GM18867 (cell line): Measurements from ENCODE around the gene E2F3.

Source experiments
- ATAC-seq: cut with Tn5 transposase; IDR thresholded peaks from one replicate; pipeline ENCODE4 v1.9.1; 2021; ENCODE audit warnings: mild to moderate bottlenecking, moderate library complexity; ENCODE audit not compliant: unreplicated experiment

The E2F3 gene

DNA sequence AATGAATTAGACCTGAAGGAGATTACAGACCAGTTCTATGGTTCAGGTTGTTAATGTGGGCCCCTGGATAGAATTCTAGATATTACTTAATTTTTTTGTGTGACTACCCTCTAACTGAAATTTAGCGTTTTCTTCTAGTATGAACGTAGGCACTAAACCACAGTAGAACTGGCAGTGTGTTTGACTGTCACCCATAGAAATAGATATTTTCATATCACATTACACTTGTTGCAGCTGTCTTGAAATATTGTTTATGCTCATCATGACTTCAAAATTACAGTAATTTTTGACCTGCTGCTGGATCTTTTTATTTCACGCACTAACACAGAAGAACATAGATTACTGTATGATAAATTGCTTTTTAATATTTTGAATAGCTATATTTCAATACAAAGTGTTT is 31.6 kb downstream of the E2F3 start:
- no peak for ATAC-seq

DNA sequence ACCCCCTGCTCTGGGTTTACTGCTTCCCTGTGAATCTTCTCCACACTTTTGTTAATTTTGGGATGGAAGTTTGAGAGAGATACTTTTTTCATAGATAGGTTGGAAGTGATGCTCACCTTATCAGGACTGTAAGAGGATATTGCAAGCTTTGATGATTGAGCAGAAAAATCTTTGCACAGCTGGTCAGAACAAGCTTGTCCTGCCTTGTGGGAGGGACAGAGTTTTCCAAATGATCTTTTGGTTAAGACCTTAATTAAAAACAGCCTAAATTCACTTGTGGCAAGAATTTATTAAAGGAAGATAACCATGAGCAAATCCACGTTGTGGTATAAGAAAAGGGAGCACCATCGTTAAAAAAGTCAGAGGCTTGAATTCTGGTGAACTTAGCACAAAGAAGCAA is 32.2 kb downstream of the E2F3 start:
- ATAC-seq: no peak

DNA sequence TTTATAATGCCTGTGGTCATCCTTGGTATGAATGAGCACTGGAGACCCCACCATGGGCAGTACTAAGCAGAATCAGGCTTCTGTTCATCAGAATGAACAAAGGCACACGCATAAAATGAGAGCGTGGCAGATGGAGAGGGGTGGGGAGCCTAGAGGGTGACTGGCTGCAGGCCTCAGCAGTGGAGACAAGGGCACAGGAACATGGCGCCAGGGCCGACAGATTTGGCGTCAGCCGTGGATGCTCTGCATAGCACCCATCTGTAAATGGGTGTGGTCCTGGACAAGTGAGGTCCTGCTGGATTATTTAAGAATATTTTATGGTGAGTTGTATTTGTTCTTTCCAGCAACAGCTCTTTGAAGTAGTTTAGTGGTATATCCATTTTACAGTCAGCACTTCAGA is 33.1 kb downstream of the E2F3 start:
- ATAC-seq: no peak

DNA sequence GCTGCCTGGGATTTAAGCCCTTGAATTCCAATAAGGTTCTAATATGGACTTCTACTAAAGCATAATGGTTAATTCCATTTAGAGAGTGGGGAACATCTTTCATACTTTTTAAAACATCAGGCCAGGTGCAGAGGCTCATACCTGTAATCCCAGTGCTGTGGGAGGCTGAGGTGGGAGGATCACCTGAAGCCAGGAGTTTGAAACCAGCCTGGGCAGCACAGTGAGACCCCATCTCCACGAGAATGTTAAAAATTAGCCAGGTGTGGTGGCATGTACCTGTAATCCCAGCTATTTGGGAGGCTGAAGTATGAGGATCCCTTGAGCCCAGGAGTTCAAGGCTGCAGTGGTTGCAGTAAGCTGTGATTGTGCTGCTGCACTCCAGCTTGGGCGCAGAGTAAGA is 35.0 kb downstream of the E2F3 start:
- ATAC-seq: no peak

DNA sequence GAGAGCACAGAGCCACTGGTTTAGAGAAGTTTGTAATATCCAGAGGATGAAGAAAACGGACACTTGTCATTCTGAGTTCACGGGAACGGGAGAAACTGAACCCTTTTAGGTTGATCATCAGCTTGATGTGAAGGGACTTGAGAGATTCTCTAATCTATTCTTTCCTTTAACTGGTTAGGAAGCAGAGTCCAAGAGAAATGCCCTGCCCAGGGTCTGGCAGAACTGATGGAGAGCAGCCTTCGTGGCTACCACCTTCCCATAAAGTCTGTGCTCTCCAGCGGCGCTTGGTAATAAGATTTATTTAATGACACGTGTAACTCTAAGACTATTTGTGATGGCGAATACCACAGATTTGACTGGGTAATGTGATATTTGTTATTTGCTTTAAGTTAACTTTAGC is 36.0 kb downstream of the E2F3 start:
- ATAC-seq: no peak

DNA sequence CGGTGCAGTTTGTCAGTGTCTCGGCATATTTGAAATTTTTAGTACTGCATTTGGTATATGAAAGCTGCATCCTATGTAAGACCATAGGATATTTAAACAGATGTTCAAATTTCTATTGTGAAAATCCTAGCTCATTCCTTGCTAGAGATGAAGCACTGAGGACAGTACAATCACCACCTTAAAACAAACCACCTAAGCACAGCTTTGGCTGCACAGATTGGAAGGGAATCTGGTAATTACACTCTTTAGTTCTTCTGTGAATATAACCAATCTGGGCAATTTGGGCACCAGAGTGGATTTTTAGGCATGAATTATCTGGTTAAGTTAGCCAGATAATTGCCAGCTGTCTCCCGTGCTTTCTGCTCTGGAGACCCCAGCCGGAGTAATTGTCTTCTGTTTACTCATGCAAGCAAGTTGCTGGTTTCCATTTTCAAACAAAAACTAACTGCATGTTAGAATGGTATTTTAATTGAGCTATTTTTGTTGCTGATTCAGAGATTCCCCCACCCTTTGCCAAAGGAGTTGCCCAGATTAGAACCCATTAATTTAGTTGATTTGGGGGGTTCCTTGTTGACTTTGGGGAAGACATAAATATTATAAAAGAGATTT is 36.9 kb downstream of the E2F3 start:
- no peak for ATAC-seq

DNA sequence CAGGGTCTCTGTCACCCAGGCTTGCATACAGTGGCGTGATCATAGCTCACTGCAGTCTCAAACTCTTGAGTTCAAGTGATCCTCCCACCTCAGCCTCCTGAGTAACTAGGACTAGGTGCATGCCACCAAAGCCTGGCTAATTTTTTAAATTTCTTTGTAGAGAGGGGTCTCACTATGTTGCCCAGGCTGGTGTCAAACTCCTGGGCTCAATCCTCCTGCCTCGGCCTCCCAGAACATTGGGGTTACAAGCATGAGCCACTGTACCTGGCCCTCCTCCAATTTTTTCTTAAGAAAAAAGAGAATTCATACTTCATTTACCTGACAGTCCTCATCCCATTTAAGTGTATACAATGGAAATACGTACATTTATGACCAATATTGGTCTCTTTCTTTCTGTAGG is 37.9 kb downstream of the E2F3 start:
- no peak for ATAC-seq

DNA sequence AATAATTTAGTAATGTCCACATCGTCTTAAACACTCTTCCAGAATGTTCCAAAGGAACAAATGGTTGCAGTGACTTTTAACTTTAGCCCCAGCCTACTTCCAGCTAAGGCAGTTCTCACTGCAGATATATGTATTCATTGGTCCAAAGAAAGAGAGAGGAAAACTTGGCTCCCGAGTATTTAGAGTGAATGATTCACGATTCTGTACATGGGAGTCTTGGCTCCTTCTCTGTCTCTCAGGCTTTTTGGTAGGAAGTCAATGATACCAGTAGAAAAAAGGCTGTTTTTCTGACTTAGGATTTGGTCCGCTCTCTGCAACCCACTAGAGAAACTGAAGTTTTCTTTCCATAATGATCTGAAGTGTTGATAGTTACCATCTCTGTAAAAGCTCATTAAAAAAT is 38.6 kb downstream of the E2F3 start:
- ATAC-seq: no peak

DNA sequence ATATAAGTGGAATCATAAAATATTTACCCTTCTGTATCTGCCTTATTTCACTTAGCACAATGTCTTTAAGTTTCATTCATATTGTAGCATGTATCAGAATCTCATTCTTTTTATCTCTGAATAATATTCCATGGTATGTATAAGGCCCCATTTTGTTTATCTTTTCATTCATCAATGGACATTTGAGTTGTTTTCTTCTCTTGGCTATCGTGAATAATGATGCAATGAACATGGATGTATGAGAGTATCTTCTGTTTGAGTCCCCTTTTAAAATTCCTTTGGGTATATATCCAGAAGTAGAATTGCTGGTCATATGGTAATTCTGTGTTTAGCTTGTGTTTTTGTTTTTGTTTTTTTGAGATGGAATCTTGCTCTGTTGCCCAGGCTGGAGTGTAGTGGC is 39.6 kb downstream of the E2F3 start:
- ATAC-seq: no peak

DNA sequence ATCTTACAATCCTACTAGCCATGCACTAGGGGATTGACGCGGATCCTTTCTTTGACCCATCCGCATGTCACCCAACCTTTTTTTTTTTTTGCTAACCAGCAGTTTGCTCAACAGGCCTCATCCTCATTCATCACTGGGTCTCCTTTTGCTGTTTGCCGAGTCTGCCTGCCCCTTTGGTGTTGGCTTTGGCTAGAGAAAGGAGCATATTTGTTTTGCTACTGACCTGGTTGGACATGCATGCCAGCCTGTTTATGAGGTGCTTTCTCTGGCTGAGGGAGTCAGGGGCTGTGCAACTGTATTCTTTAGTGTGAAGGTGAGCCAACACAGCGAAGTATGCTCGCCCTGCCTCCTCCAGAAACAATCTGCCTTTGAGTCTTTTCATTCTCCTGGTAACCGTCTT is 40.2 kb downstream of the E2F3 start:
- no peak for ATAC-seq

GRCh38 chr6:20444786-20445271 is 43.1 kb downstream of the E2F3 start:
- ATAC-seq: no peak

DNA sequence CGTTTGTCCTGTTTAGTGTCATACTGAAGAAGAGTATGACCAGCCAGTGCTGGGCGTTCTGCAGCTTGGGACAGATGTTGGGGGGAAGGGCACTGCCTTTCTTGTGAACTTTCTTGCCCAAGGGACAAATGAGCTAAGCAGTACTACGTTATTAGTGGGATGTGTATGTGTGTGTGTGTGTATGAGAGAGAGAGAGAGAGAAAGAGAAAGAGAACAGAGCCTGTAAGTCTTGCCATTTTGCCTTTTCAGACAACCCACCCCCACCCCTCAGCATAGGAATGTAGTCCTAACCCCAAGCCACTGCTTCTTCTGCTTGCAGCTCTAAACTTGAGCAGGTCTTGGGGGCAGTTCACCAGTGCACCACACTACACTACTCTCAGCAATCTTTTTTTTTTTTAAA is 45.5 kb downstream of the E2F3 start:
- ATAC-seq: no peak

GRCh38 chr6:20447581-20448132 is 46.0 kb downstream of the E2F3 start:
- no peak for ATAC-seq

- ATAC-seq: no peak
Observed at GRCh38 chr6:20448828-20449227, 47.1 kb downstream of the E2F3 start.

DNA sequence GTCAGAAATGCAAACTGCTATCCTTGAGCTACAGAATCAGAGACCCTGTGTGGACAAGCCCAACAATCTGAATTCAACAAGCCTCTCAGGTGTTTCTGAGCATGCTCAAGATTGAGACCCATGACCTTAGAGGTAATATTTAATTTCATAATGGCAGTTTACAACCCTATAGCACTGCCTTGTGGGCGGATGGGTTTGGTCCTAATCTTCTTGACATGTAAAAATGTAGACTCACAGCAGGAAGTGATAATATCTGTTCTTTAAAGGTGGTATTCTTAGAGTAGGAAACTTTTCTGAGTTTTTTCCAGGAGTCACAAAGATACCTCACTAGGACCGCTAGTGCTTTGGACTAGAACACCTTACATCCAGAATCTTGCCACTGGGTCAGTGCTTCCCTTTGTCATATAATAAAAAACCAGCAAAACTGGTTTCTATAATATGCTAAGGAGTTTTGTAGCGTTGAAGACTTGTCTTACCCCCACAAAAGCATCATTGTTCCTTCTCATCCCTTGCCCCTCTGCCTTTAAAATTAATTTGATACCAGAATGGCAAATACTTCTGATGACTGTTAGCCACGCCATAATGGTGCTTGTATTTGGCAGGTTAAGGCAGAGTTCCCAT is 52.6 kb downstream of the E2F3 start:
- ATAC-seq: no peak

- ATAC-seq: no peak
Observed at GRCh38 chr6:20455251-20455940, 53.7 kb downstream of the E2F3 start.

DNA sequence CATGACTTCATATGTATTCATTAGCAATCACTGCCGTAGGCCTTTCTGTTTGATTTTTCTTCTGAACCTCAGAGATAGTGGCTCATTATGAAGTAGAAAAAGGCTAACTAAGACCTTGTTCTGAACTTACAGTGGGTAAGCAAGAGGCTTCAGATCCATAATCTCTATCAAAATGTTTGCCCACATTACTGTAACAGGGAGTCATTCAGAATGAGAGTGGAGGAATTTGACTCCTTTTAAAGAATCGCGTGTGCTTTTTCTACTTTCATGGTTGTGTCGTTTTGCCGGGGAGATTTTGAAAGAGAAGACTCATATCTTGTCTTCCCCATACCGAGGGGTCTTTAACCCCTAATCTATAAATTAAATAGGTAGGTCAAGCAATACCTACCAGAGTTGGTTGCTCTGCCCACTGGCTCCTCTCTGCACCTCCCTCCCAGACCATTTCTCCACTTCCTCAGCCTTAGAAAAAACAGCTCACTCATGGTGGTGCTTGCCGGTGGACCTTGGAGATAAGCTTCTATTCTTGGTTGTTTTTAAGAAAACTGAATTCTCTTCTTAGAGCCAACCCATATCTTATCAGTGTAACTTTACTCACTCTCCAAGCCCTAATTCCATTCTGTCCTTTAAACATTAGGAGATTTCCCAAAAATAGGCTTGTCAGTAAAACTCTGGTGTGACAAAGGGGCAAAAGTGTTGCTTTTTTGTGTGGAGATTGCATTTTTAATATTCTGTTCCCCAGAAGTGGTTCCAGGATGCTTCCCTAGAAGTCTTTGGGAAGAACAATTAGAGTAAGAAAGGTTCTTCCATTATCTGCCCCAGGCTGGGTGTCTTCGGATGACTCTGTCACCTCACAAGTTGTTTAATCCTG is 56.6 kb downstream of the E2F3 start:
- ATAC-seq: no peak

GRCh38 chr6:20459682-20460081 is 58.0 kb downstream of the E2F3 start:
- no peak for ATAC-seq

GRCh38 chr6:20461576-20461975 is 59.9 kb downstream of the E2F3 start:
- ATAC-seq: no peak

DNA sequence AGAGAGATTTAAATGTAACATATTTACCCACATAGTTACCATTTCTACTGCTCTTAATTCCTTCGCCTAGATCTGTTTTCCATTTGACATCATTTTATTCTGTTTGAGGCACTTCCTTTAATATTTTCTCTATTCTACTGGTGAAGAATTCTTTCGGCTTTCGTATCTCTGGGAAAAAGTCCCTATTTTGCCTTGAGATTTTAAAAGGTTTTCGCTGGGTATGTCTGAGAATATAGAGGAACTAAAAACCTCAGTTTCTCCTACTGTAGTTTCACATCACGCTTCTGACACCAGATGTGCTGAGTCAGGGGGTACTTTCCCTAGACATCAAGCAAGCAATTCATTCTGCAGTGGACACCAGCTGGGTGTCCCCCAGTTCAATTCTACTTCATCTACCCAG is 61.7 kb downstream of the E2F3 start:
- peak; percentile 74 for ATAC-seq

- no peak for ATAC-seq
Observed at GRCh38 chr6:20464041-20464440, 62.4 kb downstream of the E2F3 start.
